HCT116 (cell line): ENCODE results near the gene RFTN1. TPM values are rescaled to one million over a fixed set of nuclear protein-coding genes. Genes with fewer than 3 reads are reported as not detected.

ENCODE experiments used
- ATAC-seq: fragments of 200-7000 bp; cut with Tn5 transposase; 2 replicates; pipeline ENCODE4 v1.9.1; 2020; ENCODE audit warnings: mild to moderate bottlenecking, moderate library complexity
- BruUV-seq: library from RNA; stranded (reverse); fragments of 400-500 nt; replicated peaks from 2 replicates; lab custom pipeline; 2021; lab: Mats Ljungman, UMichigan
- CTCF ChIA-PET: fragments of 300-600 bp; sonication (Branson Sonifier 250); formaldehyde crosslinking; loops from one replicate; lab custom pipeline; 2021; ENCODE audit warnings: antibody characterized with exemption; lab: Charles Lee
- POLR2A ChIA-PET: fragments of 300-600, 350-600 bp; sonication (Branson Sonifier 250); formaldehyde crosslinking; loops from one replicate; lab custom pipeline; 2021; ENCODE audit warnings: antibody characterized with exemption; lab: Charles Lee
- RAD21 ChIA-PET, 2 experiments: fragments of 300-600 bp; sonication (Branson Sonifier 250); formaldehyde crosslinking; loops; one replicate each; lab custom pipeline; 2023; ENCODE audit warnings: low total read pairs in 2 of 2; ENCODE audit not compliant: uncharacterized antibody in 2 of 2, unreplicated experiment in 2 of 2, low non-redundant PET in 1 of 2; lab: Charles Lee
- DNase-seq: peaks from one replicate; pipeline ENCODE4 v3.0.0-alpha.2; 2010; ENCODE audit warnings: low read depth, low spot score
- H2AFZ ChIP-seq: fragments of 200-600 bp; shearing (Covaris generic), sonication (generic); 2 replicates; pipeline ENCODE4 v1.6.1; 2017; ENCODE audit warnings: low read depth, mixed run types, mixed read lengths, antibody characterized with exemption, low read length; ENCODE audit not compliant: poor library complexity, severe bottlenecking
- H3K27ac ChIP-seq: 2 replicates; pipeline ENCODE4 v1.5.1; 2012; ENCODE audit warnings: low read depth, low read length
- H3K27me3 ChIP-seq: fragments of 200-600 bp; sonication (generic); 2 replicates; pipeline ENCODE4 v1.6.1; 2016; ENCODE audit warnings: mixed run types, low read length, mixed read lengths; ENCODE audit not compliant: insufficient read depth
- H3K36me3 ChIP-seq, 2 experiments: fragments of 200-500 bp in 1 of 2; fragments of 200-600 bp in 1 of 2; sonication (Bioruptor generic) in 1 of 2; sonication (generic) in 1 of 2; 2 replicates each; pipeline versions ENCODE4 v1.5.1 to v1.6.1; 2014 to 2016; ENCODE audit warnings: low read length in 2 of 2, inconsistent platforms in 1 of 2, mixed read lengths in 1 of 2, mixed run types in 1 of 2; ENCODE audit not compliant: insufficient read depth in 2 of 2, control insufficient read depth in 1 of 2
- H3K4me1 ChIP-seq, 2 experiments: fragments of 200-600 bp in 1 of 2; sonication (generic) in 1 of 2; 2 replicates each; pipeline versions ENCODE4 v1.5.1 to v1.6.1; 2012 to 2017; ENCODE audit warnings: low read length in 2 of 2, inconsistent platforms in 1 of 2, mild to moderate bottlenecking in 1 of 2, mixed read lengths in 1 of 2, mixed run types in 1 of 2, moderate library complexity in 1 of 2; ENCODE audit not compliant: insufficient read depth in 2 of 2, control insufficient read depth in 1 of 2
- H3K4me2 ChIP-seq: fragments of 200-600 bp; sonication (generic); 2 replicates; pipeline ENCODE4 v1.6.1; 2017; ENCODE audit warnings: mixed run types, low read length, mixed read lengths
- H3K4me3 ChIP-seq, 2 experiments: fragments of 200-600 bp in 1 of 2; sonication (generic) in 1 of 2; replicated peaks in 1 of 2; 2 replicates each; pipeline ENCODE4 v1.5.1; 2011 to 2016; ENCODE audit warnings: low read length in 2 of 2, control low read depth in 1 of 2, low read depth in 1 of 2, mild to moderate bottlenecking in 1 of 2, mixed read lengths in 1 of 2, mixed run types in 1 of 2
- H3K79me2 ChIP-seq: fragments of 200-600 bp; sonication (generic); 2 replicates; pipeline ENCODE4 v1.6.1; 2017; ENCODE audit warnings: mild to moderate bottlenecking, mixed run types, low read length, moderate library complexity, mixed read lengths; ENCODE audit not compliant: insufficient read depth
- H3K9ac ChIP-seq: fragments of 200-600 bp; sonication (generic); 2 replicates; pipeline ENCODE4 v1.6.1; 2016; ENCODE audit warnings: low read length, mixed read lengths
- H3K9me2 ChIP-seq: fragments of 200-600 bp; sonication (generic), shearing (Covaris generic); 2 replicates; pipeline ENCODE4 v1.6.1; 2017; ENCODE audit warnings: mixed run types, mild to moderate bottlenecking, moderate library complexity; ENCODE audit not compliant: insufficient read depth
- H3K9me3 ChIP-seq, 2 experiments: fragments of 200-500 bp in 1 of 2; fragments of 200-600 bp in 1 of 2; sonication (Bioruptor generic) in 1 of 2; sonication (generic) in 1 of 2; 2 replicates each; pipeline ENCODE4 v1.6.1; 2014 to 2017; ENCODE audit warnings: low read length in 2 of 2, mixed read lengths in 2 of 2, inconsistent platforms in 1 of 2, low read depth in 1 of 2, mild to moderate bottlenecking in 1 of 2, mixed run types in 1 of 2, moderate library complexity in 1 of 2; ENCODE audit not compliant: control insufficient read depth in 1 of 2, insufficient read depth in 1 of 2
- H4K20me1 ChIP-seq: fragments of 200-600 bp; sonication (generic), shearing (Covaris generic); 2 replicates; pipeline ENCODE4 v1.6.1; 2017; ENCODE audit warnings: mixed run types, mild to moderate bottlenecking, moderate library complexity; ENCODE audit not compliant: insufficient read depth
- CBX3 ChIP-seq: IDR thresholded peaks from 2 replicates; pipeline ENCODE4 v1.6.1; 2012; ENCODE audit warnings: low read depth
- EZH2 ChIP-seq: fragments of 200-600 bp; sonication (generic); IDR thresholded peaks from 2 replicates; pipeline ENCODE4 v1.6.1; 2017; ENCODE audit warnings: antibody characterized with exemption, mixed run types
- EZH2phosphoT487 ChIP-seq: fragments of 200-600 bp; IDR thresholded peaks from 2 replicates; pipeline ENCODE4 v1.6.1; 2018; ENCODE audit warnings: antibody characterized with exemption, borderline replicate concordance
- MAX ChIP-seq: IDR thresholded peaks from 2 replicates; pipeline ENCODE4 v1.6.1; 2012
- POLR2AphosphoS5 ChIP-seq: IDR thresholded peaks from 2 replicates; pipeline ENCODE4 v1.6.1; 2011; ENCODE audit warnings: mild to moderate bottlenecking, low read depth, low read length, moderate library complexity
- RAD21 ChIP-seq: IDR thresholded peaks from 2 replicates; pipeline ENCODE4 v1.6.1; 2012; ENCODE audit warnings: low read depth, mild to moderate bottlenecking
- SIN3A ChIP-seq: IDR thresholded peaks from 2 replicates; pipeline ENCODE4 v1.6.1; 2012; ENCODE audit warnings: low read depth
- SP1 ChIP-seq: IDR thresholded peaks from 2 replicates; pipeline ENCODE4 v1.6.1; 2012; ENCODE audit warnings: low read depth
- SRF ChIP-seq: IDR thresholded peaks from 2 replicates; pipeline ENCODE4 v1.6.1; 2012; ENCODE audit warnings: low read depth
- YY1 ChIP-seq: IDR thresholded peaks from 2 replicates; pipeline ENCODE4 v1.6.1; 2011; ENCODE audit warnings: low read length, low read depth, moderate library complexity, mild to moderate bottlenecking; ENCODE audit not compliant: insufficient replicate concordance; ENCODE audit errors: extremely low read depth
- ZBTB33 ChIP-seq: IDR thresholded peaks from 2 replicates; pipeline ENCODE4 v1.6.1; 2011; ENCODE audit warnings: mild to moderate bottlenecking, low read length, moderate library complexity; ENCODE audit not compliant: insufficient replicate concordance; ENCODE audit errors: extremely low read depth
- ZFX ChIP-seq: fragments of 450-650 bp; IDR thresholded peaks from 2 replicates; pipeline ENCODE4 v1.6.1; 2017
- ZNF274 ChIP-seq: fragments of 200-500 bp; sonication (Bioruptor generic); IDR thresholded peaks from 2 replicates; pipeline ENCODE4 v1.6.1; 2014; ENCODE audit warnings: mild to moderate bottlenecking, low read depth, low read length, inconsistent platforms
- intact Hi-C: fragments of 100-400 bp; cut with micrococcal nuclease; formaldehyde crosslinking; loops from 2 replicates; pipeline ENCODE4 v1.10.0; 2022
- total RNA-seq: library from RNA; stranded (reverse); gene quantifications from one replicate; pipeline ENCODE4 v1.2.1, GENCODE V29; 2021; ENCODE audit not compliant: unreplicated experiment
- TF ChIP-seq, protein P1 (sequence below): IDR thresholded peaks from 2 replicates; pipeline ENCODE4 v1.6.1; 2012; ENCODE audit warnings: low read depth

RFTN1 gene
- total RNA-seq, 1 experiment from 2014 or later: 3.9 TPM

GRCh38 chr3:16400106-16400931 lies 113.2 kb downstream of the RFTN1 start:
- CTCF ChIA-PET: no interaction called here
- Histone ChIP-seq H3K4me2 (no peak overlapping the region), H3K27me3 (no peaks in the 10 kb centered on the region), H3K9me3 (no peaks in the 10 kb centered on the region), H3K4me1 (no peaks in the 10 kb centered on the region)
- TF ChIP-seq ZBTB33: no peak
- TF ChIP-seq, all 23 proteins: peak for 0
- H3K79me2 ChIP-seq: no peaks in the 10 kb centered on the region
- no peaks in the 10 kb centered on the region; the same call in 1 of the 2 replicates for H4K20me1 ChIP-seq
- H3K36me3 ChIP-seq: no peaks in the 10 kb centered on the region
- ChIA-PET RAD21 (no interaction called here), POLR2A (interaction anchor here (0.7 kb wide), 1 partner anchor 25 kb away, joined by 3 read pairs; no protein-coding TSS in a partner anchor)
- H2AFZ ChIP-seq: no peak overlapping the region
- H3K9me2 ChIP-seq: no peaks in the 10 kb centered on the region
- no peak for ATAC-seq
- intact Hi-C loops: no loop called here
- no TSS peak for BruUV-seq
- no peak overlapping the region for H3K9ac ChIP-seq
- H3K4me3 ChIP-seq: no peak overlapping the region
- no peak for DNase-seq
- H3K27ac ChIP-seq: no peak overlapping the region

DNA sequence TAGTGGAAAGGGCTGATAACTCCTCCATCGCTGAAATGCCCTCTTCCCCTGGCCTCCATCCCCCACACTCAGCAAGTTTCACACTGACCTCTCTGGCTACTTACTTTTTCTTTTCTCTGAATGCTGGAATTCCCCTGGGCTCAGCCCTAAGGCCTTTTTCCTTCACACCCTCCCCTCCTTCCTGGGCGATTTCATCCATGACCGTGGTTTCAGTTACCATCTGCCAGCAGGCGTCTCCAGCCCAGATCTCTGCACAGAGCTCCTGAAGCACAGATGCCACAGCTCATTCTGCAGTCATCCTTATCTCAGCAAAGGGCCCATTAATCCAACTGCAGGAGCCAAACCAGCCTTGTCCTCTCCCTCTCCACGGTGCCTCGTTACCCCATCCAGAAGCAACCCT lies 114.0 kb downstream of the RFTN1 start:
- ATAC-seq (no peak), DNase-seq (no peak)
- ChIA-PET POLR2A (no interaction called here), RAD21 (no interaction called here), CTCF (no interaction called here)
- H4K20me1 ChIP-seq: no peaks in the 10 kb centered on the region; the same call in 1 of the 2 replicates
- H3K4me1 ChIP-seq: no peaks in the 10 kb centered on the region
- H2AFZ ChIP-seq: no peak overlapping the region
- H3K9ac ChIP-seq: no peak overlapping the region
- H3K9me3 ChIP-seq: no peaks in the 10 kb centered on the region
- no peak overlapping the region for H3K4me2 ChIP-seq
- BruUV-seq: no TSS peak
- no peaks in the 10 kb centered on the region for H3K9me2 ChIP-seq
- H3K36me3 ChIP-seq: no peaks in the 10 kb centered on the region
- H3K27me3 ChIP-seq: no peaks in the 10 kb centered on the region
- H3K79me2 ChIP-seq: no peaks in the 10 kb centered on the region
- no peak overlapping the region for H3K4me3 ChIP-seq
- intact Hi-C loops: no loop called here
- no peak overlapping the region for H3K27ac ChIP-seq
- TF ChIP-seq SRF (no peak), EZH2phosphoT487 (no peak), MAX (no peak), SP1 (no peak), ZNF274 (no peak), YY1 (no peak), CBX3 (no peak), POLR2AphosphoS5 (no peak), ZFX (no peak), SIN3A (no peak), EZH2 (no peak), RAD21 (no peak)
- TF ChIP-seq, protein P1, sequence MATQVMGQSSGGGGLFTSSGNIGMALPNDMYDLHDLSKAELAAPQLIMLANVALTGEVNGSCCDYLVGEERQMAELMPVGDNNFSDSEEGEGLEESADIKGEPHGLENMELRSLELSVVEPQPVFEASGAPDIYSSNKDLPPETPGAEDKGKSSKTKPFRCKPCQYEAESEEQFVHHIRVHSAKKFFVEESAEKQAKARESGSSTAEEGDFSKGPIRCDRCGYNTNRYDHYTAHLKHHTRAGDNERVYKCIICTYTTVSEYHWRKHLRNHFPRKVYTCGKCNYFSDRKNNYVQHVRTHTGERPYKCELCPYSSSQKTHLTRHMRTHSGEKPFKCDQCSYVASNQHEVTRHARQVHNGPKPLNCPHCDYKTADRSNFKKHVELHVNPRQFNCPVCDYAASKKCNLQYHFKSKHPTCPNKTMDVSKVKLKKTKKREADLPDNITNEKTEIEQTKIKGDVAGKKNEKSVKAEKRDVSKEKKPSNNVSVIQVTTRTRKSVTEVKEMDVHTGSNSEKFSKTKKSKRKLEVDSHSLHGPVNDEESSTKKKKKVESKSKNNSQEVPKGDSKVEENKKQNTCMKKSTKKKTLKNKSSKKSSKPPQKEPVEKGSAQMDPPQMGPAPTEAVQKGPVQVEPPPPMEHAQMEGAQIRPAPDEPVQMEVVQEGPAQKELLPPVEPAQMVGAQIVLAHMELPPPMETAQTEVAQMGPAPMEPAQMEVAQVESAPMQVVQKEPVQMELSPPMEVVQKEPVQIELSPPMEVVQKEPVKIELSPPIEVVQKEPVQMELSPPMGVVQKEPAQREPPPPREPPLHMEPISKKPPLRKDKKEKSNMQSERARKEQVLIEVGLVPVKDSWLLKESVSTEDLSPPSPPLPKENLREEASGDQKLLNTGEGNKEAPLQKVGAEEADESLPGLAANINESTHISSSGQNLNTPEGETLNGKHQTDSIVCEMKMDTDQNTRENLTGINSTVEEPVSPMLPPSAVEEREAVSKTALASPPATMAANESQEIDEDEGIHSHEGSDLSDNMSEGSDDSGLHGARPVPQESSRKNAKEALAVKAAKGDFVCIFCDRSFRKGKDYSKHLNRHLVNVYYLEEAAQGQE: no peak
